H9 (cell line): ENCODE measurements around the gene MGMT. TPM values are rescaled to one million over a fixed set of nuclear protein-coding genes. Genes with fewer than 3 reads are reported as not detected.

Source experiments
- DNase-seq: peaks from one replicate; pipeline ENCODE4 v3.0.0-alpha.2; 2017
- H2AFZ ChIP-seq: one replicate; pipeline ENCODE4 v1.6.1; 2013; ENCODE audit warnings: mild to moderate bottlenecking, low read length, control low read depth, moderate library complexity
- H2AK5ac ChIP-seq: 2 replicates; pipeline ENCODE4 v1.6.1; 2013; ENCODE audit warnings: low read length, control low read depth, mixed read lengths; ENCODE audit not compliant: insufficient read length
- H2BK120ac ChIP-seq: one replicate; pipeline ENCODE4 v1.6.1; 2013; ENCODE audit warnings: low read depth, mild to moderate bottlenecking, low read length, control low read depth, inconsistent platforms; ENCODE audit not compliant: poor library complexity, severe bottlenecking
- H2BK12ac ChIP-seq: 2 replicates; pipeline ENCODE4 v1.6.1; 2013; ENCODE audit warnings: low read length, control low read depth, mixed read lengths, low read depth; ENCODE audit not compliant: insufficient read length
- H2BK15ac ChIP-seq: 2 replicates; pipeline ENCODE4 v1.6.1; 2013; ENCODE audit warnings: low read depth, low read length, control low read depth
- H2BK20ac ChIP-seq: one replicate; pipeline ENCODE4 v1.6.1; 2013; ENCODE audit warnings: low read depth, mild to moderate bottlenecking, low read length, control low read depth, inconsistent platforms; ENCODE audit not compliant: poor library complexity, severe bottlenecking
- H2BK5ac ChIP-seq: 2 replicates; pipeline ENCODE4 v1.6.1; 2013; ENCODE audit warnings: low read length, control low read depth, mixed read lengths; ENCODE audit not compliant: insufficient read length
- H3K14ac ChIP-seq: 2 replicates; pipeline ENCODE4 v1.6.1; 2013; ENCODE audit warnings: low read length, control low read depth; ENCODE audit not compliant: insufficient read depth
- H3K18ac ChIP-seq: 2 replicates; pipeline ENCODE4 v1.6.1; 2013; ENCODE audit warnings: low read depth, mild to moderate bottlenecking, mixed read lengths, low read length, control low read depth; ENCODE audit not compliant: insufficient read length
- H3K23ac ChIP-seq: 2 replicates; pipeline ENCODE4 v1.6.1; 2013; ENCODE audit warnings: low read length, control low read depth, mixed read lengths, low read depth; ENCODE audit not compliant: insufficient read length
- H3K23me2 ChIP-seq: 2 replicates; pipeline ENCODE4 v1.6.1; 2013; ENCODE audit warnings: low read depth, mild to moderate bottlenecking, mixed read lengths, low read length, control low read depth; ENCODE audit not compliant: insufficient read length, poor library complexity, severe bottlenecking
- H3K27ac ChIP-seq: 2 replicates; pipeline ENCODE4 v1.5.1; 2013; ENCODE audit warnings: low read length, control low read depth, mixed read lengths, low read depth; ENCODE audit not compliant: insufficient read length
- H3K27me3 ChIP-seq: 2 replicates; pipeline ENCODE4 v1.6.1; 2013; ENCODE audit warnings: low read length, control low read depth, inconsistent platforms; ENCODE audit not compliant: insufficient read depth
- H3K4ac ChIP-seq: 2 replicates; pipeline ENCODE4 v1.6.1; 2013; ENCODE audit warnings: low read depth, mild to moderate bottlenecking, control low read depth, inconsistent platforms, low read length, moderate library complexity
- H3K4me1 ChIP-seq: 2 replicates; pipeline ENCODE4 v1.6.1; 2013; ENCODE audit warnings: low read length, control low read depth, inconsistent platforms; ENCODE audit not compliant: insufficient read depth
- H3K4me2 ChIP-seq: 2 replicates; pipeline ENCODE4 v1.6.1; 2013; ENCODE audit warnings: low read length, control low read depth, mixed read lengths; ENCODE audit not compliant: insufficient read length, insufficient read depth
- H3K56ac ChIP-seq: 2 replicates; pipeline ENCODE4 v1.6.1; 2013; ENCODE audit warnings: low read depth, mild to moderate bottlenecking, mixed read lengths, low read length, control low read depth; ENCODE audit not compliant: insufficient read length
- H3K79me1 ChIP-seq: 2 replicates; pipeline ENCODE4 v1.6.1; 2013; ENCODE audit warnings: low read depth, mild to moderate bottlenecking, moderate library complexity, low read length, control low read depth, inconsistent platforms; ENCODE audit not compliant: insufficient read depth, poor library complexity, severe bottlenecking
- H3K79me2 ChIP-seq: 2 replicates; pipeline ENCODE4 v1.6.1; 2013; ENCODE audit warnings: low read length, control low read depth, inconsistent platforms; ENCODE audit not compliant: insufficient read depth
- H3K9ac ChIP-seq: 2 replicates; pipeline ENCODE4 v1.6.1; 2013; ENCODE audit warnings: low read length, control low read depth, mixed read lengths; ENCODE audit not compliant: insufficient read length; ENCODE audit errors: extremely low read depth
- H3K9me3 ChIP-seq: one replicate; pipeline ENCODE4 v1.6.1; 2013; ENCODE audit warnings: low read depth, low read length, inconsistent platforms; ENCODE audit not compliant: control insufficient read depth
- H3T11ph ChIP-seq: one replicate; pipeline ENCODE4 v1.6.1; 2013; ENCODE audit warnings: mild to moderate bottlenecking, low read length, control low read depth, inconsistent platforms
- H4K20me1 ChIP-seq: one replicate; pipeline ENCODE4 v1.6.1; 2013; ENCODE audit not compliant: control insufficient read depth, insufficient read length, insufficient read depth
- H4K5ac ChIP-seq: 2 replicates; pipeline ENCODE4 v1.6.1; 2013; ENCODE audit warnings: low read depth, mild to moderate bottlenecking, mixed read lengths, low read length, control low read depth; ENCODE audit not compliant: insufficient read length
- H4K8ac ChIP-seq: replicated peaks from 2 replicates; pipeline ENCODE4 v1.6.1; 2013; ENCODE audit warnings: low read length, control low read depth, mixed read lengths, low read depth; ENCODE audit not compliant: insufficient read length
- H4K91ac ChIP-seq: 2 replicates; pipeline ENCODE4 v1.6.1; 2013; ENCODE audit warnings: low read depth, mild to moderate bottlenecking, moderate library complexity, mixed read lengths, low read length, control low read depth; ENCODE audit not compliant: insufficient read length
- H3K27ac Mint-ChIP-seq, 3 experiments: 2 replicates in 2 of 3; 3 replicates in 1 of 3; pipeline ENCODE4 v1.8.0; 2020 to 2021; ENCODE audit warnings: mixed read lengths in 3 of 3, mild to moderate bottlenecking in 1 of 3, moderate library complexity in 1 of 3
- H3K27me3 Mint-ChIP-seq: 2 replicates; pipeline ENCODE4 v1.8.0; 2021; ENCODE audit warnings: low read depth, mild to moderate bottlenecking, moderate library complexity, mixed read lengths
- H3K36me3 Mint-ChIP-seq, 3 experiments: 2 replicates in 2 of 3; 3 replicates in 1 of 3; pipeline ENCODE4 v1.8.0; 2020 to 2021; ENCODE audit warnings: low read depth in 3 of 3, mixed read lengths in 3 of 3; ENCODE audit not compliant: insufficient read depth in 1 of 3
- H3K4me1 Mint-ChIP-seq, 2 experiments: 2 replicates each; pipeline ENCODE4 v1.8.0; 2020; ENCODE audit warnings: mixed read lengths in 2 of 2
- H3K4me3 Mint-ChIP-seq, 2 experiments: 2 replicates in 1 of 2; 3 replicates in 1 of 2; pipeline ENCODE4 v1.8.0; 2020 to 2021; ENCODE audit warnings: mild to moderate bottlenecking in 2 of 2, mixed read lengths in 2 of 2, moderate library complexity in 1 of 2
- H3K9me3 Mint-ChIP-seq, 2 experiments: 2 replicates in 1 of 2; 3 replicates in 1 of 2; pipeline ENCODE4 v1.8.0; 2020; ENCODE audit warnings: mild to moderate bottlenecking in 2 of 2, mixed read lengths in 2 of 2, moderate library complexity in 1 of 2
- CTCF ChIP-seq: fragments of 200-600 bp; sonication (generic); conservative IDR thresholded peaks from 3 replicates; pipeline ENCODE4 v1.8.0; 2021; ENCODE audit warnings: antibody characterized with exemption, mild to moderate bottlenecking
- WGBS: extraction: QIAGEN DNeasy Blood & Tissue Kit; methylation state at CpG from one replicate; pipeline ENCODE4 v1.1.7; 2013; ENCODE audit warnings: missing lambda C conversion rate, low lambda C conversion rate, mixed read lengths; ENCODE audit not compliant: insufficient read length; ENCODE audit errors: extremely low coverage; 5-methylcytosine and 5-hydroxymethylcytosine counted together
- total RNA-seq: library from RNA; stranded (reverse); gene quantifications from 2 replicates; pipeline ENCODE4 v1.2.1, GENCODE V29; 2021

The MGMT gene
- total RNA-seq, 1 experiment from 2014 or later, result 18.4 TPM

GRCh38 chr10:129556316-129556715 is 89.3 kb downstream of the MGMT start:
- H3K9me3 ChIP-seq, result no peaks in the 10 kb centered on the region
- Mint-ChIP-seq H3K27me3 (no peaks in the 10 kb centered on the region), H3K4me1 (peaks cover 0 to 4% of the 10 kb centered on the region in 2 experiments; a peak in 1 of 4 replicates), H3K9me3 (no peaks in the 10 kb centered on the region), H3K27ac (no peak overlapping the region), H3K36me3 (no peaks in the 10 kb centered on the region), H3K4me3 (no peak overlapping the region)
- no peaks in the 10 kb centered on the region for H3K4me1 ChIP-seq
- H3K9ac ChIP-seq, result no peak overlapping the region
- no peaks in the 10 kb centered on the region for H3K79me2 ChIP-seq
- H3K56ac ChIP-seq, result no peak overlapping the region
- no peak overlapping the region for H3K23ac ChIP-seq
- no peak overlapping the region for H2AFZ ChIP-seq
- no peak for TF ChIP-seq CTCF
- H2BK20ac ChIP-seq, result no peak overlapping the region
- no peak overlapping the region for H2BK5ac ChIP-seq
- no peak overlapping the region for H2AK5ac ChIP-seq
- no peak overlapping the region for H3K18ac ChIP-seq
- H3K4ac ChIP-seq, result no peak overlapping the region
- no peaks in the 10 kb centered on the region for H3K79me1 ChIP-seq
- no peak overlapping the region for H3K27ac ChIP-seq
- WGBS, result no CpG with 5 or more reads among the region's 18 CpGs
- no peak overlapping the region for H3K4me2 ChIP-seq
- no peak for DNase-seq
- no peak overlapping the region for H4K8ac ChIP-seq
- no peaks in the 10 kb centered on the region for H4K20me1 ChIP-seq
- H4K91ac ChIP-seq, result no peak overlapping the region
- no peak overlapping the region for H2BK12ac ChIP-seq
- no peaks in the 10 kb centered on the region for H3K27me3 ChIP-seq
- no peak overlapping the region for H3T11ph ChIP-seq
- no peaks in the 10 kb centered on the region for H3K23me2 ChIP-seq
- H2BK120ac ChIP-seq, result no peak overlapping the region
- H2BK15ac ChIP-seq, result no peak overlapping the region
- no peak overlapping the region for H4K5ac ChIP-seq
- H3K14ac ChIP-seq, result no peak overlapping the region
